Activated CD8-positive, alpha-beta memory T cell treated with anti-CD3 and anti-CD28 coated beads, Interleukin-2, amount 50 U/mL, for 48 hours (primary cell): Measurements from ENCODE around the gene NDRG4.

Experiments
- DNase-seq: peaks from one replicate; pipeline ENCODE4 v3.0.0-alpha.2; 2020

Gene NDRG4

GRCh38 chr16:58497468-58497867 is 2.5 kb upstream of the NDRG4 start:
- DNase-seq: no peak

- no peak for DNase-seq
Measured at GRCh38 chr16:58497935-58498334, 2.0 kb upstream of the NDRG4 start.

DNA sequence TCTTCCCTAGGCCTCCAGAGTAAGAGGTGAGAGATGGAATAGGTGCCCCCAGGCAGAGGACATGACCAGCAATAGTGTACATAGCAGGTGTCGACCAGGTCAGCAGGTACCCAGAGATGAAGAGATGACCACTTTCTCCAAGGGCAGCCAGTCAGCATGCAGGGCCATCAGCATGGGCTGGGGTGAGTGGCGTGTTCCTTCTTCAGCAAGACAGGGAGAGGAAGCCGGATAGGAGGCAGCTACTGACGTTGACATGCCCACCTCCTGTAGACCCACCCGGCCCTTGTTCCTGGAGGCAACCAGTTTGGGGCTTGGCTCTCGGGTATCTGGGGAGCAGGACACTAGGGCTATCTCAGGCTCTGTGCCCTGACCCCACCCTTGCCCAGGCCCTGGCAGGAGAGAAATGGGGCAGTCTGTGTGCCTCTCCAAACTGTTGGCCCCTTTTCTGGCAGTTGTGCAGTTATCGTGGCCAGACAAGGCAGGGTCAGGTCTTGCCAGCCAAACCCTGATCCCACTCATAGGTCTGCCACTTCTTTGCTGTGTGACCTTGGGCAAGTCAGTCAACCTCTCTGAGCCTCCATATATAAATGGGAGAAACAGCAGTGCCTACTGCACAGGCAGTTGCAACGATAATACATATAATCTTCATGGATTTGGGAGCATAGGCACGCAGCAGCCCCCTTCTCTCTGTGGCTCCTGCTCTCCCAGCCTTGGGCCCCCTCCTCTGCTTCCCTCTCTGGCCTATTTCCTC is 1.4 kb upstream of the NDRG4 start:
- DNase-seq: no peak

DNA sequence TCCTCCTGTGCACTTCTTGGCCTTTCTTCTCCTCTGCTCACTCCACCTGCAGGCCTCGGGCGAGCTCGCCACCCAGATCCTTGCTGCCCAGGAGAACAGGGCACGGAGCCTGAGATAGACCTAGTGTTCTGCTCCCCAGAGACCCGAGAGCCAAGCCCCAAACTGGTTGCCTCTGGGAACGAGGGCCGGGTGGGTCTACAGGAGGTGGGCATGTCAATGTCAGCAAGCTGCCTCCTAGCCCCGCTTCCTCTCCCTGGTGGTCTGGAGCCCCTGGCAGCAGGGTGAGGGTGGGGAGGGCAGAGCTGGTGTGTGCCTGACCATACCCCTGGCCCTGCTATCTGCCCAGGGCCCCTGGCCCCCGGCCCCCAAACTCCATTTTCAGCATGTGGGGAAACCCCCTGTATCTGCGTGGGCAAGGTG is 841 bp upstream of the NDRG4 start:
- DNase-seq: no peak

DNA sequence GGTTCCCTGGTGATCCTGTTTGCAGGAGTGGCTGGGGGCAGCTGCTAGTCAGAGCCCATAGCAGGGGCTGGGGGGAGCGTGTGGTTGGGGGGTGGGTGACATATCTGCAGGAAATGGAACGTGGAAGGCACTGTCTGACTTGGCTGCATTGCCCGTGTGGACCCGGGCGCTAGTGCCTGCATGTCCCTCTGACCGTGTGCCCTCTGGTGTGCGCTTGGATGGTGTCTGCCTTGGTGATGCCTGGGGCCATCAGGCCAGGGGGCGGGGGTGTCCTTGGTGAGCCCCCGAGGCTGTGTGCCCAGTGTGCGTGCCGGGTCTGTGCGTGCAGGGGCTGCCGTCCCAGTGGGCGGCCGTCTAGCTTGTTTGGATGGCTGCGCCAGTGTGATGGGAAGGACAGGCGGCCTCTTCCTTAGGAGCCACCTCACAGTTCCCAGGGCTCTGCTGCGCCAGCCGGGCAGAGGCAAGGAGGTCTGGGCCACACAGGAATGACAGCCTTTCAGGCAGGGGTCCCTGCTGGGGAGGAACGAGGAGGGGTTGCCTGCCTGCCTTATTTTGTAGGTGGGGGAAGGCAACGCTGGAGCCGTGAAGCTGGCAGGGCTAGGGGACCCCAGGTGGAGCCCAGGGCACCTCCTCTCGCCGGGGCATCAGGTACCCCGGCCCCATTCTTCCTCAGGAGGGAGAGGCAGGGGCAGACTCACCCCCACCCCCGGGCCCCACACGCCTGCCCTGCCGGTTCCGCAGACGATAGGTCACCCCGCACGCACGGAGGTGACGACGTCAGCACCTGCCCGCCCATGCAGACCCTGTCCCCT is 693 bp downstream of the NDRG4 start:
- no peak for DNase-seq

- peak; percentile 69 for DNase-seq
Measured at GRCh38 chr16:58501242-58502131, 1.5 kb downstream of the NDRG4 start.

GRCh38 chr16:58502217-58502921 is 2.4 kb downstream of the NDRG4 start:
- DNase-seq: peak; percentile 46

GRCh38 chr16:58503166-58503862 is 3.4 kb downstream of the NDRG4 start:
- no peak for DNase-seq

GRCh38 chr16:58503863-58504688 is 4.1 kb downstream of the NDRG4 start:
- DNase-seq: peak; percentile 28

DNA sequence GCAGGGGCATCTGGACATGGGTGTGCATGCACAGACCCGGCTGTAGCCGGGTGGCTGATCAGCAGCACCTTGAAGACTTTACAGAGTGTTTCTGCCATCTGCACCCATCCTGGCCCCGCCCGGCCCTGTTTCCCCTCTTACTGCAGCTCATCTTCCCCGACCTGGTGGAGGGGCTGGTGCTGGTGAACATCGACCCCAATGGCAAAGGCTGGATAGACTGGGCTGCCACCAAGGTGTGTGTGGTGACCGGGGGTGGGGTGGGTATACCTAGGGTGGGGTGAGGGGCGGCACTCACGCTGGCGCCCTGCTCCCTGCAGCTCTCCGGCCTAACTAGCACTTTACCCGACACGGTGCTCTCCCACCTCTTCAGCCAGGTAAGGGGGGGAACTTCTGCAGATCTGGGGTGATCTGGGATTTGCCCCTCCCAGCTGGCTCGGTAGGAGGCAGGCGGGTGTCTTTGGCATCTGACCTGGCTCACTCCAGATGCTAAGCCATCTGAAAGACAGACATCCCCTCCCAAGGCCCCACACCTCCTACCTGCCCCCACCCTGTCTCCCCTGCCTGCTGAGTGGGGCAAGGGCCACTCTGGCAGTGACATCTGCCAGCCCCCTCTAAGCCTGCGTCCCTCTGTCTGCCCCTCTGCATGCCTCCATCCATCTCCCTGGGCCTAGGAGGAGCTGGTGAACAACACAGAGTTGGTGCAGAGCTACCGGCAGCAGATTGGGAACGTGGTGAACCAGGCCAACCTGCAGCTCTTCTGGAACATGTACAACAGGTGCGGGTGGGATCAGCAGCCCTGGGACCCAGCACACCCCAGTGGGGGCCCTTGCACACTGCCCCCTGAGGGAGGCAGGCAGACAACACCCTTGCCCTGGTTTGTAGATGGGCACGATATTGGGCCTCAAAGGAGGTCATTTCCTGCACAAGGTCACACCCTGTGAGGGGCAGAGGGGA is 6.6 kb downstream of the NDRG4 start:
- no peak for DNase-seq

DNA sequence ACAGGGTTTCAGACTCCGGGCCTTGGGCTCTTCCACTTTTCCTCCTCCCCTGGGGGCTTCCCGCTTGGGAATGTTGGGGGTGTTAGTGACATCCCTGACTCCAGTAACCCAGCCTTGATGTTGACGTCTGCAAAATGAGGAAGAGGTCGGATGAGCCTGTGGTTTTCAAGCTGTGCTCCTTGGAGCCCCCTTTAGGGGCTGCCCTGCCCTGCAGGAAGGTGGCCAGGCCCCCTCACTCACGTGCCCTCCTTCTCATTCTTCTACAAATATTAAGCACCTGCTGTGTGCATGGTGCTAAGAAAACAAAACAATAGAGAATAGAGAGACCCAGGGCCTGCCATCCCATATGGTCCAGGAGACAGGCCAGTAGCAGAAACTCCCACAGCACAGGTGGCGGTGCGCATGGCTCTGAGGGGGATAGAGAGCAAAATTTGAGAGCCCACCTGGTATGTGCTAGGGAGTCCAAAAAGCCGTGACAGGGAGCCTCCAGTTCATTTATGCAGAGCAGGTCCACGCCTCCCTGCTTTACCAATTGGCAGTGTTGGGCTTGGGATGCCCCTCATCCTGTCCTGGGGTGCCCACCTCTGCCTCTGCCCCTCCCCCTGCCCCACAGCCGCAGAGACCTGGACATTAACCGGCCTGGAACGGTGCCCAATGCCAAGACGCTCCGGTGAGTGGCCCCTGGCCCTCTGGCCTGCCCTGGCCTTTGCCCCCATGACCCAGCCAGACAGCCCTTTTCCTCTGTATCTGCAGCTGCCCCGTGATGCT is 7.4 kb downstream of the NDRG4 start:
- DNase-seq: no peak

- no peak for DNase-seq
Measured at GRCh38 chr16:58507963-58508670, 8.2 kb downstream of the NDRG4 start.

- DNase-seq: no peak
Measured at GRCh38 chr16:58508671-58509251, 8.8 kb downstream of the NDRG4 start.

DNA sequence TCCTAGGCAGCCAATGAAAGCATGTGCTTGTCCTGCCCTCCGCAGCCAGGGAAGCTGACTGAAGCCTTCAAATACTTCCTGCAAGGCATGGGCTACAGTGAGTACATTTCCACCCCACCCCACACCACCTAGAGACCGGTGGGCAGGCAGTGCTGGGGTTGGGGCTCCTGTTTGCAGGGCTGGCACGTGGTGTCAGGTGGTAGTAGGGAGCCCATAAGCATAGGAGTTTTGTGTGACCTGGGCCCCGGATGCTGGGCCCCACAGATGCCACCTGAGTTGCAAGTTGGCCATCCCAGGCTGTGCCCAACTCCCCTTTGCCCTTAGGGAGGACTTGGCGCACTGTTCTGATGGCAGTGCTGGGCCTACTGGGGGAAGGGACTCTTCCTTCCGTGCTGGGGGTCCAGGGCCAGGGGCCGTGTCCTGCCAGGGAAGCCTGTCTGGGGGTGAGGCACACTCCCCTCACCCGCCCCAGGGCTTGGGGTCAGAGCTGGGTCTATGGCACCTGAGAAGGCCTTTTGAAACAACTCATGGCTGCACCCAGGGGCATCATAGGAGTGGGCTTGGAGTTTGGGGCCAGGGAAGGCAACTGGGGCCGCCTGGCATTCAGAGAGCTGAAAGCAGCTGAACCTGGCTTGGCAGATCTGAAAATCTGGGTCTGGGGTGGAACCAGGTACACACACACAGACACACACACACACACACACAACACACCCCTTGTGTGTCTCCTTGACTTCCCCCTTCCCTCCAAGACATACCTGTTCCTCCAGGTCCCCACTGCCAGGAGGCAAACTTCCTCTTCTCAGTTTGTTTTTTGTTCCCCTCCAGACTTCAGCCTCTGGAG is 9.5 kb downstream of the NDRG4 start:
- no peak for DNase-seq

DNA sequence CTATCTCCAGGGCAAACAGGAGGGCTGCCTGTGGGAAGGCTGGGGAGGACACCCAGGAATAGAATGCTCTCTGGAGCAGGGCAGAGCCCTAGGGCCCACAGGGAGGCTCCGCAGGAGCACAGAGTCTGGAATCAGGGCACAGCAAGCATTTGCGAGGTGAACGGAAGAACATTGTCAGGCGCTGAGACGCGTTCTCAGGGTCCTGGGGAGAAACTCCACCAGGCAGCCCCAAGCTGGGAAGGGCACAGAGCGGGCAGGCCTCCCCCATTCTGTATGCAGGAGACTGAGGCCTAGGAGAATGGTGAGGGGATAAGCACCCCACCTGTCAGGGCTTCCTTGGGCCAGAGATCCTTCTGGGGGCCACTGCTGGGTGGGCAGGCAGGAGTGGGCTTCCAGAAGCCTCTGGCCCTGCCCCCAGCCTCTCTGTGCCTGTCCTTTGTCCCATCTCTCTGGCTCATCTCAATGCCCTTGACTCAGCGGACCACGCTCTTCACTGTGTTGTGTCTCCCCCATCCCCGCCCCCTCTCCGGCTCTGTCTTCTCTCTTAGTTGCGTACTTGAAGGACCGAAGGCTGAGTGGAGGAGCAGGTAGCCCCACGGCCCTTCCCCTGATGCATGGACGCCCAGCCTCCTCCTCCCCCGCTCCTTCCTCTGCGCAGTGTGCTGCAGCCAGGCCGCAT is 10.3 kb downstream of the NDRG4 start:
- peak; percentile 50 for DNase-seq
